HepG2 (cell line): ENCODE measurements around the gene FCN3. TPM values are rescaled to one million over a fixed set of nuclear protein-coding genes. Genes with fewer than 3 reads are reported as not detected.

Source experiments
- ARID5B ChIP-seq: IDR thresholded peaks from 2 replicates; pipeline ENCODE4 v1.4.0; 2020; ENCODE audit warnings: mild to moderate bottlenecking, missing genetic modification reagents
- CBX2 ChIP-seq, 2 experiments: fragments of 200-600 bp in 1 of 2; sonication (generic); formaldehyde crosslinking in 1 of 2; IDR thresholded peaks; 2 replicates each; pipeline versions ENCODE4 v1.7.0 to v1.8.1; 2018 to 2022; ENCODE audit warnings: low read depth in 2 of 2, low read length in 1 of 2, mild to moderate bottlenecking in 1 of 2, missing genetic modification reagents in 1 of 2
- CHD2 ChIP-seq: IDR thresholded peaks from 2 replicates; pipeline ENCODE4 v1.6.1; 2011; ENCODE audit warnings: low read depth, low read length, improper control_type of control experiment
- ZNF224 ChIP-seq: sonication (generic); formaldehyde crosslinking; IDR thresholded peaks from 2 replicates; pipeline ENCODE4 v1.5.0; 2020; ENCODE audit warnings: mild to moderate bottlenecking, missing genetic modification reagents
- ZNF3 ChIP-seq: IDR thresholded peaks from 2 replicates; pipeline ENCODE4 v1.7.0; 2017; ENCODE audit warnings: inconsistent platforms
- polyA plus RNA-seq, 8 experiments: library from polyadenylated mRNA; depleted of rRNA in 3 of 8; stranded (reverse) in 7 of 8; unstranded in 1 of 8; fragments of >200 nt; fragmentation: Illumina TruSeq in 4 of 8; extraction: Trizol in 4 of 8; gene quantifications; 2 replicates each; pipeline versions ENCODE4 v1.2.1 to v1.2.3, GENCODE V29; 2011 to 2016; ENCODE audit warnings: low read depth in 4 of 8, missing spikeins in 1 of 8, mixed read lengths in 1 of 8; ENCODE audit not compliant: insufficient read depth in 1 of 8
- total RNA-seq, 5 experiments: library from RNA; depleted of rRNA; stranded (reverse); fragments of >200 nt; fragmentation: Illumina TruSeq; extraction: Trizol; gene quantifications; 2 replicates each; pipeline ENCODE4 v1.2.3, GENCODE V29; 2016; ENCODE audit warnings: low read depth in 1 of 5
- TF ChIP-seq, protein P1 (sequence below): sonication (generic); formaldehyde crosslinking; IDR thresholded peaks from 2 replicates; pipeline ENCODE4 v1.4.0; 2020; ENCODE audit warnings: missing genetic modification reagents, mild to moderate bottlenecking, borderline replicate concordance
- TF ChIP-seq, protein P2 (sequence below): sonication (generic); formaldehyde crosslinking; IDR thresholded peaks from 2 replicates; pipeline ENCODE4 v1.5.0; 2020; ENCODE audit warnings: missing genetic modification reagents
- TF ChIP-seq, protein P3 (sequence below): sonication (generic); formaldehyde crosslinking; IDR thresholded peaks from 2 replicates; pipeline ENCODE4 v1.4.0; 2020; ENCODE audit warnings: mild to moderate bottlenecking, low read depth, missing genetic modification reagents

FCN3 gene
- total and polyA plus RNA-seq, 2 of the 13 experiments (the other 11 are each of a cell fraction or from before 2014, with no cell fraction given), result not detected

DNA sequence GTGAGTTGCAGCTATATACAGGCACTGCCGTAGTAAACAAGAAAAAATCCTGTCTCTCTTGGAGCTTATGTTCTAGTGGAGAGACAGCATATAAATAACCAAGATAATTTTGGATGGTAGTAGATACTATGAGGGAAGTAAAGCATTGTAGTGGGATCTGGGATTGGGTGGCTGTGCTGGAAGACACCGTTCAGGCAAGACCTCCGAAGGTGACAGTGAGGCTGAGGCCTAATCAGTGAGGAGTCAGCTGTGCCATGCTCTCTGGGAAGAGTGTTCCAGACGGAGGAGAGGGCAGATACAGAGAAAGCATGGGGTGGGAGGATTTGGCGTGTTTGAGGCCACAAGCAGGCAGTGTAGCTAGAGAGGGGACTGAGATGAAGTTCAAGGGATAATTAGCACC lies 46.7 kb downstream of the FCN3 start (continued):
- TF ChIP-seq, protein P1, sequence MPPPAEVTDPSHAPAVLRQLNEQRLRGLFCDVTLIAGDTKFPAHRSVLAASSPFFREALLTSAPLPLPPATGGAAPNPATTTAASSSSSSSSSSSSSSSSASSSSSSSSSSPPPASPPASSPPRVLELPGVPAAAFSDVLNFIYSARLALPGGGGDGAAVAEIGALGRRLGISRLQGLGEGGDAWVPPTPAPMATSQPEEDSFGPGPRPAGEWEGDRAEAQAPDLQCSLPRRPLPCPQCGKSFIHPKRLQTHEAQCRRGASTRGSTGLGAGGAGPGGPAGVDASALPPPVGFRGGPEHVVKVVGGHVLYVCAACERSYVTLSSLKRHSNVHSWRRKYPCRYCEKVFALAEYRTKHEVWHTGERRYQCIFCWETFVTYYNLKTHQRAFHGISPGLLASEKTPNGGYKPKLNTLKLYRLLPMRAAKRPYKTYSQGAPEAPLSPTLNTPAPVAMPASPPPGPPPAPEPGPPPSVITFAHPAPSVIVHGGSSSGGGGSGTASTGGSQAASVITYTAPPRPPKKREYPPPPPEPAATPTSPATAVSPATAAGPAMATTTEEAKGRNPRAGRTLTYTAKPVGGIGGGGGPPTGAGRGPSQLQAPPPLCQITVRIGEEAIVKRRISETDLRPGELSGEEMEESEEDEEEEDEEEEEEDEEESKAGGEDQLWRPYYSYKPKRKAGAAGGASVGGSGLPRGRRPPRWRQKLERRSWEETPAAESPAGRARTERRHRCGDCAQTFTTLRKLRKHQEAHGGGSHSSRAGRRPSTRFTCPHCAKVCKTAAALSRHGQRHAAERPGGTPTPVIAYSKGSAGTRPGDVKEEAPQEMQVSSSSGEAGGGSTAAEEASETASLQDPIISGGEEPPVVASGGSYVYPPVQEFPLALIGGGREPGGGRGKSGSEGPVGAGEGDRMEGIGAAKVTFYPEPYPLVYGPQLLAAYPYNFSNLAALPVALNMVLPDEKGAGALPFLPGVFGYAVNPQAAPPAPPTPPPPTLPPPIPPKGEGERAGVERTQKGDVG (CRISPR knock-in tag), result no peak
- TF ChIP-seq CHD2 (no peak), ZNF3 (CRISPR knock-in tag) (no peak), ARID5B (CRISPR knock-in tag) (no peak), CBX2 (IDR thresholded peaks at IDR 0.05; ENCODE audit: low read depth, low read length) (no peak), CBX2 (CRISPR knock-in tag; IDR thresholded peaks at IDR 0.05; ENCODE audit: low read depth) (no peak), ZNF224 (CRISPR knock-in tag) (no peak)
- TF ChIP-seq, protein P2, sequence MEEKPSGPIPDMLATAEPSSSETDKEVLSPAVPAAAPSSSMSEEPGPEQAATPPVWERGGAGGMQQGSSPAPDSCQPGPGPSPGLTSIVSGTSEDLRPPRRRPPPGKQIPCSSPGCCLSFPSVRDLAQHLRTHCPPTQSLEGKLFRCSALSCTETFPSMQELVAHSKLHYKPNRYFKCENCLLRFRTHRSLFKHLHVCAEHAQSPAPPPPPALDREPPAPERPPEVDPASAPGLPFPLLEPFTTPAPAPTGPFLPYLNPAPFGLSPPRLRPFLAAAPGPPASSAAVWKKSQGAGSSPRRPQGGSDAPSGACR (CRISPR knock-in tag), result no peak
- TF ChIP-seq, protein P3, sequence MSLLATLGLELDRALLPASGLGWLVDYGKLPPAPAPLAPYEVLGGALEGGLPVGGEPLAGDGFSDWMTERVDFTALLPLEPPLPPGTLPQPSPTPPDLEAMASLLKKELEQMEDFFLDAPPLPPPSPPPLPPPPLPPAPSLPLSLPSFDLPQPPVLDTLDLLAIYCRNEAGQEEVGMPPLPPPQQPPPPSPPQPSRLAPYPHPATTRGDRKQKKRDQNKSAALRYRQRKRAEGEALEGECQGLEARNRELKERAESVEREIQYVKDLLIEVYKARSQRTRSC (CRISPR knock-in tag), result no peak
